Measurements from ENCODE around the gene USB1. TPM values are rescaled to one million over a fixed set of nuclear protein-coding genes. Genes with fewer than 3 reads are reported as not detected.
A peak's percentile ranks its signal among the peaks of the same experiment; 100 is the strongest.

USB1 gene
- total and polyA plus RNA-seq, 5 donors from 2014 or later, result 29.3 to 46.8 (median 35.7) TPM

DNA sequence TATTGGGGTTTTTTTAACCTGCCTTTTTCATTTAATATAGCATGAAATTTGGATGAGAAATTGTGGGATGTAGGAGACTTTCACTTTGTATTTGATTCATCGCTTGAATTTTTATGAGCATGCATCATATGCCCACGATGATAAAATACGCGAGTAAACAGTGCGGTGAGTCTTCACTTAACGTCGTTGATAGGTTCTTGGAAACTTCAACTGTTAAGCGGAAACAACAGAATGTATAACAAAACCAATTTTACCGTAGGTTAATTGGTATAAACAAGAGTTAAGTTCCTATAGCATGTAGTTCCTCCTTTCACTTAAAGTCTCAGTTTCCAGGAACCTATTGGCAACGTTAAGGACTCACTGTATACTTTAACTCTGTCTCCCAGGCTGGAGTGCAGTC lies 53.1 kb downstream of the USB1 start:
- no peaks in the 10 kb centered on the region for H3K9me3 Mint-ChIP-seq
- H3K27me3 Mint-ChIP-seq, result peaks cover 8% of the 10 kb centered on the region
- no peak overlapping the region for H3K4me3 ChIP-seq (ENCODE audit: low read depth, low read length)
- no peaks in the 10 kb centered on the region for H3K27me3 ChIP-seq (ENCODE audit: control insufficient read depth, insufficient read depth, low read length)
- DNase-seq (peak in 1 of 3 donors; percentile 71), ATAC-seq (ENCODE audit: low read depth in 2 of 2) (peak in 1 of 2 donors; percentile 34)
- H3K4me1 ChIP-seq (ENCODE audit: control insufficient read depth, insufficient read depth, low read length, poor library complexity, severe bottlenecking), result no peaks in the 10 kb centered on the region
- H3K27ac Mint-ChIP-seq, result peak overlapping the region in 1 of 3 donors; percentile 49
- no peaks in the 10 kb centered on the region for H3K4me1 Mint-ChIP-seq
- H3K27ac ChIP-seq (ENCODE audit: insufficient read depth, low read length, poor library complexity, severe bottlenecking), result no peak overlapping the region
- H3K4me3 Mint-ChIP-seq, result no peak overlapping the region
- H3K36me3 ChIP-seq (ENCODE audit: control insufficient read depth, insufficient read depth, low read length), result no peaks in the 10 kb centered on the region
- H3K9me3 ChIP-seq (ENCODE audit: control insufficient read depth in 2 of 2, low read length in 2 of 2), result no peaks in the 10 kb centered on the region
- H3K36me3 Mint-ChIP-seq, result no peaks in the 10 kb centered on the region

DNA sequence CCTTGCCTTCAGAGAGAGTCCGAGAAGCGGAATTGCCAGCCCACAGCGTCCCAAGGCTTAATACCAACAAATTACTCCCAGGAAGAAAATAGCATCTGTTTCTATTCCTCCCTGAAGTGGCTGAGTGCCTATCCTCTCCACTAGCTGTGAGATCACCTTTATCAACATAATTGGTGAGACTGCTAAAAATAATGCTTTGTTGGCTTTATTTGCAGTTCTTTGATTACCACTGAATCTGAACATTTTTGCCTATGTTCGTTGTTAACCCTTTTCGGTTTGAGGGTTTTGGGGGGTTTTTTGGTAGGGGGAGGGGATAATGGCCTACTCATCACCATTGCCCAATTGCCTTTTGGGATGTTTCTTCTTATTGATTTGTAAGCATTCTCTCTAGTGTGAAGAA lies 55.4 kb downstream of the USB1 start:
- H3K27me3 Mint-ChIP-seq, result peaks cover 6% of the 10 kb centered on the region
- no peaks in the 10 kb centered on the region for H3K36me3 Mint-ChIP-seq
- H3K4me3 Mint-ChIP-seq, result no peak overlapping the region
- Histone ChIP-seq H3K4me1 (ENCODE audit: control insufficient read depth, insufficient read depth, low read length, poor library complexity, severe bottlenecking) (no peaks in the 10 kb centered on the region), H3K36me3 (ENCODE audit: control insufficient read depth, insufficient read depth, low read length) (no peaks in the 10 kb centered on the region), H3K27ac (ENCODE audit: insufficient read depth, low read length, poor library complexity, severe bottlenecking) (no peak overlapping the region), H3K9me3 (ENCODE audit: control insufficient read depth in 2 of 2, low read length in 2 of 2) (no peaks in the 10 kb centered on the region), H3K4me3 (ENCODE audit: low read depth, low read length) (no peak overlapping the region), H3K27me3 (ENCODE audit: control insufficient read depth, insufficient read depth, low read length) (no peaks in the 10 kb centered on the region)
- DNase-seq (no peak), ATAC-seq (ENCODE audit: low read depth in 2 of 2) (no peak)
- peak overlapping the region in 1 of 3 donors; percentile 79 for H3K27ac Mint-ChIP-seq
- no peaks in the 10 kb centered on the region for H3K4me1 Mint-ChIP-seq
- peaks cover 0 to 1% (median 0%) of the 10 kb centered on the region in 7 donors for H3K9me3 Mint-ChIP-seq

DNA sequence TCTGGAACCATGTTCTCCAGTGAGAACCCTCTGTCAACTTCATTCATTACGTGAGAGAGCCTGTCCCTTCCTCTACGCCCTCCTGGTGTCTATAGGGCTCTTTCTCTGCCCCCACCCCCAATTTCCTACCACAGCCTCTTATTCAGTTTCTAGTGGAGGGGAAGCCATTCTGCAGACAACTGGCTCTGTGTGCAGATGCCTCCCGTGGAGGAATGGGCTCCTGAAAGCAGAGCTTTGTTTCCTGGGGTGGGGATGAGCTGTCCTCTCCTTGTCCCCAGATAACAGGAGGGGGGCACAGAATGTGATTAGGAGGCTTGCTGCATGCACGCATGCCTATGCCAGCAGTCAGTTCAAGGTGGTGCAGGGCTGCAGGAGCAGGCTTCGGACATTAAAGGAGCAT lies 55.9 kb downstream of the USB1 start:
- ATAC-seq (ENCODE audit: low read depth in 2 of 2) (no peak), DNase-seq (no peak)
- Mint-ChIP-seq H3K36me3 (no peaks in the 10 kb centered on the region), H3K9me3 (peaks cover 0 to 1% (median 0%) of the 10 kb centered on the region in 7 donors), H3K4me1 (no peaks in the 10 kb centered on the region), H3K27me3 (peaks cover 6% of the 10 kb centered on the region), H3K27ac (no peak overlapping the region), H3K4me3 (no peak overlapping the region)
- no peak overlapping the region for H3K27ac ChIP-seq (ENCODE audit: insufficient read depth, low read length, poor library complexity, severe bottlenecking)
- no peak overlapping the region for H3K4me3 ChIP-seq (ENCODE audit: low read depth, low read length)
- H3K4me1 ChIP-seq (ENCODE audit: control insufficient read depth, insufficient read depth, low read length, poor library complexity, severe bottlenecking), result no peaks in the 10 kb centered on the region
- no peaks in the 10 kb centered on the region for H3K9me3 ChIP-seq (ENCODE audit: control insufficient read depth in 2 of 2, low read length in 2 of 2)
- no peaks in the 10 kb centered on the region for H3K27me3 ChIP-seq (ENCODE audit: control insufficient read depth, insufficient read depth, low read length)
- no peaks in the 10 kb centered on the region for H3K36me3 ChIP-seq (ENCODE audit: control insufficient read depth, insufficient read depth, low read length)

DNA sequence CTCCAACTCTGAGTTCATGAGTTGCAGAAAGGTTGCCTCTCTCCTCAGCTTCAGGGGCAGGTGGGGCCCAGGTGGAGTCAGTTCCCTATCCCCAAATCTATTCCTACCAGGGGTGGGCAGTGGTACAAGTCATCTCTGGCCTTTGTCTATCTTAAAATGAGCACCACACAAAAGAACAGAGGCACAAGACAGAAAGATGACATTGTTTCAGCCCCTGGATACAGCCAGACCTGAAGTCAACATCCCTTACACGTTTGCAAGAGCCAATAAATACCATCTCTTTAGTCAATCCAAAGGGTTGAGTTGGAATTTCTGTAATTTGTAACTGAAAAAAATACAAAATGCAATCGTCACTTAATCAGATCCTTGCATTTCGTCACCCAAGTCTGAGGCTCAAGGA lies 56.6 kb downstream of the USB1 start:
- DNase-seq (no peak), ATAC-seq (ENCODE audit: low read depth in 2 of 2) (no peak)
- Mint-ChIP-seq H3K27me3 (peaks cover 11% of the 10 kb centered on the region), H3K4me3 (no peak overlapping the region), H3K27ac (no peak overlapping the region), H3K36me3 (no peaks in the 10 kb centered on the region), H3K9me3 (peaks cover 0 to 1% (median 0%) of the 10 kb centered on the region in 7 donors), H3K4me1 (no peaks in the 10 kb centered on the region)
- H3K36me3 ChIP-seq (ENCODE audit: control insufficient read depth, insufficient read depth, low read length), result no peaks in the 10 kb centered on the region
- no peaks in the 10 kb centered on the region for H3K9me3 ChIP-seq (ENCODE audit: control insufficient read depth in 2 of 2, low read length in 2 of 2)
- no peaks in the 10 kb centered on the region for H3K27me3 ChIP-seq (ENCODE audit: control insufficient read depth, insufficient read depth, low read length)
- no peaks in the 10 kb centered on the region for H3K4me1 ChIP-seq (ENCODE audit: control insufficient read depth, insufficient read depth, low read length, poor library complexity, severe bottlenecking)
- no peak overlapping the region for H3K4me3 ChIP-seq (ENCODE audit: low read depth, low read length)
- H3K27ac ChIP-seq (ENCODE audit: insufficient read depth, low read length, poor library complexity, severe bottlenecking), result no peak overlapping the region

DNA sequence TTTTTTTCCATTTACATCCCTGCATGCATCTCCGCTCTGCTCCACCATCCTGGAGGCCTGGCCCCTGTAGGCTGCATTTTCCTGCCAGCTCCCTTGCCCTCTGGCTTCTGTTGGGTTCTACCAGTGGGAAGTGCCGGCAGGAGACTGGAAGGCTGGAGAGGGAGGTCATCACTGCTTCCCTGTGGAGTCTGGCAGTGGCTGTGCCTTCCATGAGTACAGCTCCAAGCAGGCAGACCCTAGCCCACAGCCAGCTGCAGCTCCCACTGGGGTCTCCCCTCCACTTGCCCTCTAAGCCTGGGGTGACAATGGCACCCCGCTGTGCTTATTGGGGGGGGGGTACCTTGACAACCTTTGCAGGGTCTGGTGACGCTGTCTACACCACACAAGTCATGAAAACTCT lies 61.6 kb downstream of the USB1 start:
- no peak overlapping the region for H3K27ac ChIP-seq (ENCODE audit: insufficient read depth, low read length, poor library complexity, severe bottlenecking)
- no peak for DNase-seq
- no peaks in the 10 kb centered on the region for H3K9me3 ChIP-seq (ENCODE audit: control insufficient read depth in 2 of 2, low read length in 2 of 2)
- Mint-ChIP-seq H3K4me1 (no peaks in the 10 kb centered on the region), H3K27me3 (peaks cover 19% of the 10 kb centered on the region), H3K27ac (no peak overlapping the region), H3K4me3 (no peak overlapping the region), H3K36me3 (no peaks in the 10 kb centered on the region), H3K9me3 (peaks cover 0 to 1% (median 0%) of the 10 kb centered on the region in 7 donors)
- no peaks in the 10 kb centered on the region for H3K36me3 ChIP-seq (ENCODE audit: control insufficient read depth, insufficient read depth, low read length)
- no peaks in the 10 kb centered on the region for H3K27me3 ChIP-seq (ENCODE audit: control insufficient read depth, insufficient read depth, low read length)
- no peak overlapping the region for H3K4me3 ChIP-seq (ENCODE audit: low read depth, low read length)
- no peak for ATAC-seq (ENCODE audit: low read depth in 2 of 2)
- no peaks in the 10 kb centered on the region for H3K4me1 ChIP-seq (ENCODE audit: control insufficient read depth, insufficient read depth, low read length, poor library complexity, severe bottlenecking)

DNA sequence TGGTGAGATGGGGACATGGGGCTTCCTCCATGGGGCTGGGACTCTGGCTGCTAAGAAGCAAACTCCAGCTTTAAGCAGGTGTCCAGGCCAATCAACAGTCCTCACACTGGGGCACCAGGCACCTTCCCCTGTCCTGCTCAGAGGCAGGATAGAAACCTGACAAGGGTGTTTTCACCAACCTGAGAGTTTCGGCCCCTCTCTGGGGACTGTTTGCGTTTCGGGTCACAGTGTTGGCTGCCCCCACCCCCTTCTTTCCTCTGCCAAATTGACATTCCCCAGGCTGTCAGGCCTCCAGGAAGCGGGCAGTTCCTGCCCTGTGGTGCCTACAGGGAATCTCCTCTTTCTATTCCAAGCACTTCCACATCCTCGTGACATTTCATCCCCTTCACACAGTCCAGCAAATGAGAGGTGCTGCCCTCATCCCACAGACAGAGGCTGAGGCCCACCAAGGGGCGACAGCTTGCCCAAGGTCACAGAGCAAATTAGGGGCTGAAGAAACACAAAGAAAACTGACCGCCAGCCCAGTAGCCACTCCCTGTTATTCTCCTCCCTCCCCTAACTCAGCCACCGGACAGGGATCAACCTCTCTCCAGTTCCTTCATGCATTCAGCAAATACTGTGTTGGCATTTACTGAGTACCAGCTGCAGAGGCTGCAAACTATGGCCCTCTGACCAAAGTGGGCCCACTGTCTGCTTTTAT lies 62.3 kb downstream of the USB1 start:
- no peak for DNase-seq
- Mint-ChIP-seq H3K4me1 (no peaks in the 10 kb centered on the region), H3K9me3 (peaks cover 0 to 1% (median 0%) of the 10 kb centered on the region in 7 donors)

DNA sequence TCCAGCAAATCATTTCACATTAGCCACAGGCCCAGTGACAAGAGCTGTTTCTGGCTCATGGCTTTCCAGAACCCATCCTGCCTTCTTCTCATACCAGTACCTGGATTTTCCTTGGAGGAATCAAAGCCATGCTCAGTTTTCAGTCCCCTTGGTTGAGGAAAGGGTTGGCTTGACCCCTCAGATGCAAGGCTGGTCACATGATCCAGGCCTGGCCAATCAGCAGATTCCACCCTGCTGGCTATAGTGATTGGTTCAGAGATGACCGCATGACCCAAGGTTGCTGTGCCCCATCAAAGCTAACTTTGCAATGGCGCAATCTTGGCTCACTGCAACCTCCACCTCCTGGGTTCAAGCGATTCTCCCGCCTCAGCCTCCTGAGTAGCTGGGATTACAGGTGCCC lies 69.4 kb downstream of the USB1 start:
- Mint-ChIP-seq H3K9me3 (peaks cover 0 to 3% (median 0%) of the 10 kb centered on the region in 7 donors), H3K4me3 (no peak overlapping the region), H3K4me1 (no peaks in the 10 kb centered on the region), H3K27me3 (peaks cover 7% of the 10 kb centered on the region), H3K27ac (no peak overlapping the region), H3K36me3 (no peaks in the 10 kb centered on the region)
- no peaks in the 10 kb centered on the region for H3K4me1 ChIP-seq (ENCODE audit: control insufficient read depth, insufficient read depth, low read length, poor library complexity, severe bottlenecking)
- H3K9me3 ChIP-seq (ENCODE audit: control insufficient read depth in 2 of 2, low read length in 2 of 2), result no peaks in the 10 kb centered on the region
- DNase-seq (no peak), ATAC-seq (ENCODE audit: low read depth in 2 of 2) (no peak)
- no peaks in the 10 kb centered on the region for H3K27me3 ChIP-seq (ENCODE audit: control insufficient read depth, insufficient read depth, low read length)
- no peaks in the 10 kb centered on the region for H3K36me3 ChIP-seq (ENCODE audit: control insufficient read depth, insufficient read depth, low read length)
- no peak overlapping the region for H3K27ac ChIP-seq (ENCODE audit: insufficient read depth, low read length, poor library complexity, severe bottlenecking)
- no peak overlapping the region for H3K4me3 ChIP-seq (ENCODE audit: low read depth, low read length)

More for the DNA sequence above, 62.3 kb downstream of the USB1 start:
- H3K27ac Mint-ChIP-seq, result no peak overlapping the region
- H3K36me3 Mint-ChIP-seq, result no peaks in the 10 kb centered on the region
- no peak overlapping the region for H3K4me3 ChIP-seq (ENCODE audit: low read depth, low read length)
- no peaks in the 10 kb centered on the region for H3K4me1 ChIP-seq (ENCODE audit: control insufficient read depth, insufficient read depth, low read length, poor library complexity, severe bottlenecking)
- no peak overlapping the region for H3K27ac ChIP-seq (ENCODE audit: insufficient read depth, low read length, poor library complexity, severe bottlenecking)
- H3K27me3 Mint-ChIP-seq, result peaks cover 19% of the 10 kb centered on the region
- H3K4me3 Mint-ChIP-seq, result no peak overlapping the region
- no peak for ATAC-seq (ENCODE audit: low read depth in 2 of 2)
- H3K36me3 ChIP-seq (ENCODE audit: control insufficient read depth, insufficient read depth, low read length), result no peaks in the 10 kb centered on the region
- H3K27me3 ChIP-seq (ENCODE audit: control insufficient read depth, insufficient read depth, low read length), result no peaks in the 10 kb centered on the region
- no peaks in the 10 kb centered on the region for H3K9me3 ChIP-seq (ENCODE audit: control insufficient read depth in 2 of 2, low read length in 2 of 2)
